D721Med (cell line): ENCODE data around the gene RABL3.

Source experiments
- DNase-seq: peaks from one replicate; pipeline ENCODE4 v3.0.0; 2011; ENCODE audit warnings: low spot score; ENCODE audit not compliant: insufficient read length
- FAIRE-seq: peaks from 2 replicates; lab custom pipeline; 2011; peaks lifted over from hg19 to GRCh38; lab: Jason Lieb, UNC
- TF ChIP-seq, protein P1 (sequence below): IDR thresholded peaks from 2 replicates; pipeline ENCODE4 v1.5.1; 2012; ENCODE audit warnings: mild to moderate bottlenecking, control low read depth; ENCODE audit not compliant: insufficient read depth; ENCODE audit errors: missing control alignments

RABL3 gene

DNA sequence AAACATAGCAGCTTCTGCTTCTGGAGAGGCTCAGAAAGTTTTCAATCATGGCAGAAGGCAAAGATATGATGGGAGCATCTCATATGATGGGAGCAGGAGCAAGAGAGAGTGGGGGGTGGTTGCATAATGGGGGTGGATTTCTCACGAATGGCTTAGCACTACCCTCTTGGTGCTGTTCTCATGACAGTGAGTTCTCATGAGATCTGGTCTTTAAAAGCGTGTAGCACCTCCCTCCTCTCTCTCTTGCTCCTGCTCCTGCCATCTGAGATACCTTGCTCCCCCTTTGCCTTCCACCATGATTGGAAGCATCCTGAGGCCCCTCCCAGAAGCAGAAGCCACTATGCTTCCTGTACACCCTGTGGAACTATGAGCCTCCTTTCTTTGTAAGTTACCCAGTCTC lies 82.5 kb downstream of the RABL3 start:
- TF ChIP-seq, protein P1, sequence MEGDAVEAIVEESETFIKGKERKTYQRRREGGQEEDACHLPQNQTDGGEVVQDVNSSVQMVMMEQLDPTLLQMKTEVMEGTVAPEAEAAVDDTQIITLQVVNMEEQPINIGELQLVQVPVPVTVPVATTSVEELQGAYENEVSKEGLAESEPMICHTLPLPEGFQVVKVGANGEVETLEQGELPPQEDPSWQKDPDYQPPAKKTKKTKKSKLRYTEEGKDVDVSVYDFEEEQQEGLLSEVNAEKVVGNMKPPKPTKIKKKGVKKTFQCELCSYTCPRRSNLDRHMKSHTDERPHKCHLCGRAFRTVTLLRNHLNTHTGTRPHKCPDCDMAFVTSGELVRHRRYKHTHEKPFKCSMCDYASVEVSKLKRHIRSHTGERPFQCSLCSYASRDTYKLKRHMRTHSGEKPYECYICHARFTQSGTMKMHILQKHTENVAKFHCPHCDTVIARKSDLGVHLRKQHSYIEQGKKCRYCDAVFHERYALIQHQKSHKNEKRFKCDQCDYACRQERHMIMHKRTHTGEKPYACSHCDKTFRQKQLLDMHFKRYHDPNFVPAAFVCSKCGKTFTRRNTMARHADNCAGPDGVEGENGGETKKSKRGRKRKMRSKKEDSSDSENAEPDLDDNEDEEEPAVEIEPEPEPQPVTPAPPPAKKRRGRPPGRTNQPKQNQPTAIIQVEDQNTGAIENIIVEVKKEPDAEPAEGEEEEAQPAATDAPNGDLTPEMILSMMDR, result no peak
- DNase-seq (no peak), FAIRE-seq (no peak)

DNA sequence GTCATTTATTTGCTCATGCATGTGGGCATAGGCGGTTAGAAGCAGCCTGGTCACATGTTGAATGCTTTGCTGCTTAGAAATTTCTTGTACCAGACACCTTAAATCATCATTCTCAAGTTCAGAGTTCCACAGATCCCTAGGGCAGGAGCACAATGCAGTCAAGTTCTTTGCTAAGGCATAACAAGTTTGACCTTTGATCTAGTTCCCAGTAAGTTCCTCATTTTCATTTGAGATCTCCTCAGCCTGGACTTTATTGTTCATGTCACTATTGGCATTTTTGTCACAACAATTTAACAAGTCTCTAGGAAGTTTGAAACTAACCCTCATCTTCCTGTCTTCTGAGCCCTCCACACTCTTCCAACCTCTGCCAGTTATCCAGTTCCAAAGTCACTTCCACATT lies 83.0 kb downstream of the RABL3 start:
- FAIRE-seq (no peak), DNase-seq (no peak)

DNA sequence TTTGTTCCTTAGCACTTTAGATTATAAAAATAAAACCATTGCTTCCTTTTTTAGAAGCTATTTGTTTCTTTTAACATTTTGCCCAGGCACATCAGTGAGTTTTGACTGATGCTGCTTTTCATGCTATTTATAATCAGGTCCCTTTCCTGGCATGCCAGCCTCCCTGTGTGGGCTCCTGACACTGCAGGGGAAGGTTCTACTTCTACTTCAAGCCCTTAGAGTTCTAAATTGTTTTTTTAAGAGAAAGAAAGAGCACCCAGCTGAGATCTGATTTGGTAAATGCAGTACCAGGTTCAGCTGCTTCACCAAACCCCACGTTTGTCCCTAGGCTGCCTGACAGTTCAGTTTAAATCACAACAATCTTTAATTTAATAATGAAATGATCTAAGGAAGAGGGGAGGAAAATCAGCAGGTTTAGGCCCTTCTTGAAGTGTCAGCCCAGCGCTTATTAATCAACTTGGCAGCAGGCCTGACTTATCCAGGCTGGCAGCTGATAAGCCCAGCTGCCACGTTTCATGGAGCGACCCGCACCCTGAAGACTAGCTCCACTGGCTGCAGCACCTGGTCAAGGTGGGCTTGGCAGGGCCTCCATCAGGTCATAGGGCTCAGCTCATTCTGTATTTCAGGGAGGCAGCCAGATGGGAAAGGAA lies 89.3 kb downstream of the RABL3 start:
- no peak for DNase-seq
- TF ChIP-seq, protein P1, result no peak
- FAIRE-seq, result no peak

More for the DNA sequence above, 83.0 kb downstream of the RABL3 start:
- TF ChIP-seq, protein P1, result no peak

DNA sequence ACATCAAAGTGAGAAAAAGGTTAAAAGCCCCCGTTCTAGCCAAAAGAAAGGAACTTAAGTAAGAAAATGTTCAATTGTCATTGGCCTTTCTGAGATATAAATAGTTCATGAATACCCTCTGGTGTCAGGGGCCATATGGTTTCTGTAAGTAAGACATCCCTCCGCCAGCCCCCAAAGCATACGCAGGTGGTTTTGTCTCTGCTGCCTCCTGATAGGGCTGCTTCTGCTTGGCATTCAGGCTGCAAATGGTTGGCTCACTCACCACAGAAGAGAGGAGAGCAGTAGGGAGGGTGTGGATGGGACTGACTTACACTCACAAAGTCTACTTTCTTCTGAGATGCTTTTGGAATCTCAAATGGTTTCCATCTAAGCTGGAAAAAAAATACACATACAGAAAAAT lies 90.0 kb downstream of the RABL3 start:
- DNase-seq (no peak), FAIRE-seq (no peak)
- TF ChIP-seq, protein P1, result no peak

DNA sequence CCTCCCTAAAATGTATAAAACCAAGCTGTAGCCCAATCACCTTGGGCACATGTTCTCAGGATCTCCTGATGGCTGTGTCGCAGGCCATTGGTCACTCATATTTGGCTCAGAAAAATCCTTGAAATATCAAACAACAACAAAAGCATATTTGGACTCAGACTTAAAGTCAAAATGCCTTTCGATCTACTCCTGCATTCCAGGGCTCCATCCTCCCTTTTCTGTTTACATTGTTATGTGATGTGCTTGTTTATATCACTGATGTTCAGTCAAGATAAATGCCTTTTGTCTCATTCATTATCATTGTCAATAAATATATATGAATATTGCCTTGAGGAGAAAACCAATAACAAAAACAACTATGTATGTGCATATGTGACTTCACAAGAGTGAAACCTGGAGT lies 92.0 kb downstream of the RABL3 start:
- FAIRE-seq, result no peak
- TF ChIP-seq, protein P1, result no peak
- no peak for DNase-seq

DNA sequence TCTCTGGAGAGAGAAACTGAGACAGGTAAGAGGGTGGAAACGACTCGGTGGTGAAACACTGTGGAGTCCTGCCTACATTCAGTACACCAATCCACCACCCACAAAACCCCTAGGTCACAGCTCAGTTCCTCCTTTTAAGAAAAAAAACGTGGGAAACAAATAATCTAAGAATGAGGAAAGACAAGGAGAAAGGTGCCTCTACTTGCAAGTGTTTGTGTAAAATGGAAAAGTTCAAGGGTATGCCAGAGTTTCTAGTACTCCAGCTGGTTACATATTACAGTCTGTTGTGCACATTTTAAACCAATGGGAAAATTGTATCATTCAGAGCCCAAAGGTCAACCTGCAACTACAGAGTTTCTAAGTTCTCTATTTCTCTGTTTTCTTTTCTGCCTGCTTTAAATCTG lies 92.5 kb downstream of the RABL3 start:
- DNase-seq (no peak), FAIRE-seq (no peak)
- TF ChIP-seq, protein P1, result no peak

DNA sequence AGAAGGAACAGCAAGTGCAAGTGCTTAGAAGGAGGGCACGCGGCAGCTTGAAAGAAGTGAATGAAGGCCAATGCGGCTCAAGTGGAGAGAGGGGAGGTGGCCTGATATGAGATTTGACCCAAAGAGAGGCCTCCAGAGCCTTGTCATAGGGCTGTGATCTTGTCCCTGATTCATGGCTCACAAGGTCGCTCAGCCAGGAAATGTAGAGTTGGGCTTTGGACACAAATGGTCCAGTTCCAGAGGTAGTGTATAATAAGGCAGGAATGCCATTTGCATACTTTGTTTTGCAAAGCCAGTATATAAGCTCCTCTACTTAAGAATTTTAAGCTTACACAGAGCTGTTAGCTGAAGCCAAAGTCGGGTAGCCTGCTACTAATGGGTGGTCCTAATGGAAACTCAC lies 94.0 kb downstream of the RABL3 start:
- TF ChIP-seq, protein P1, result no peak
- no peak for DNase-seq
- FAIRE-seq, result no peak
